ENCODE data around the gene SMARCA4. TPM values are rescaled to one million over a fixed set of nuclear protein-coding genes. Genes with fewer than 3 reads are reported as not detected.
A peak's percentile ranks its signal among the peaks of the same experiment; 100 is the strongest.

The SMARCA4 gene
- total RNA-seq, 1 experiment from 2014 or later = 36.2 TPM

GRCh38 chr19:11034449-11035213, 73.8 kb downstream of the SMARCA4 start:
- H3K27me3 ChIP-seq (ENCODE audit: control insufficient read depth, insufficient read depth, low read length) = no peaks in the 10 kb centered on the region
- CTCF ChIA-PET = no interaction called here
- intact Hi-C loops (cut with micrococcal nuclease; ENCODE audit: unreplicated experiment) = loop anchor here (10.0 kb wide), 1 partner anchor 90 kb away; no protein-coding TSS in a partner anchor
- no peak overlapping the region for H3K4me3 ChIP-seq (ENCODE audit: low read depth in 2 of 2, low read length in 2 of 2)
- no peak for TF ChIP-seq TCF7L2 (IDR thresholded peaks at IDR 0.05; ENCODE audit: low read depth, low read length)
- TF ChIP-seq, protein P1, sequence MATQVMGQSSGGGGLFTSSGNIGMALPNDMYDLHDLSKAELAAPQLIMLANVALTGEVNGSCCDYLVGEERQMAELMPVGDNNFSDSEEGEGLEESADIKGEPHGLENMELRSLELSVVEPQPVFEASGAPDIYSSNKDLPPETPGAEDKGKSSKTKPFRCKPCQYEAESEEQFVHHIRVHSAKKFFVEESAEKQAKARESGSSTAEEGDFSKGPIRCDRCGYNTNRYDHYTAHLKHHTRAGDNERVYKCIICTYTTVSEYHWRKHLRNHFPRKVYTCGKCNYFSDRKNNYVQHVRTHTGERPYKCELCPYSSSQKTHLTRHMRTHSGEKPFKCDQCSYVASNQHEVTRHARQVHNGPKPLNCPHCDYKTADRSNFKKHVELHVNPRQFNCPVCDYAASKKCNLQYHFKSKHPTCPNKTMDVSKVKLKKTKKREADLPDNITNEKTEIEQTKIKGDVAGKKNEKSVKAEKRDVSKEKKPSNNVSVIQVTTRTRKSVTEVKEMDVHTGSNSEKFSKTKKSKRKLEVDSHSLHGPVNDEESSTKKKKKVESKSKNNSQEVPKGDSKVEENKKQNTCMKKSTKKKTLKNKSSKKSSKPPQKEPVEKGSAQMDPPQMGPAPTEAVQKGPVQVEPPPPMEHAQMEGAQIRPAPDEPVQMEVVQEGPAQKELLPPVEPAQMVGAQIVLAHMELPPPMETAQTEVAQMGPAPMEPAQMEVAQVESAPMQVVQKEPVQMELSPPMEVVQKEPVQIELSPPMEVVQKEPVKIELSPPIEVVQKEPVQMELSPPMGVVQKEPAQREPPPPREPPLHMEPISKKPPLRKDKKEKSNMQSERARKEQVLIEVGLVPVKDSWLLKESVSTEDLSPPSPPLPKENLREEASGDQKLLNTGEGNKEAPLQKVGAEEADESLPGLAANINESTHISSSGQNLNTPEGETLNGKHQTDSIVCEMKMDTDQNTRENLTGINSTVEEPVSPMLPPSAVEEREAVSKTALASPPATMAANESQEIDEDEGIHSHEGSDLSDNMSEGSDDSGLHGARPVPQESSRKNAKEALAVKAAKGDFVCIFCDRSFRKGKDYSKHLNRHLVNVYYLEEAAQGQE (IDR thresholded peaks at IDR 0.05; ENCODE audit: insufficient read depth in 1 of 2, low read depth in 2 of 2, low read length in 1 of 2) = no peak
- TF ChIP-seq CTCF (IDR thresholded peaks at IDR 0.05) = no peak
- TF ChIP-seq SIN3A (IDR thresholded peaks at IDR 0.05; ENCODE audit: borderline replicate concordance, insufficient read depth, low read depth, low read length) = no peak
- no peak for TF ChIP-seq POLR2AphosphoS5 (IDR thresholded peaks at IDR 0.05; ENCODE audit: low read depth, low read length)
- DNase-seq (ENCODE audit: low read depth, low spot score) (no peak), ATAC-seq (0 out of 2 replicates have a peak, but pooled peaks have one; percentile 1)
- no TSS peak for BruUV-seq (replicated peaks)
- no peaks in the 10 kb centered on the region for H3K9me3 ChIP-seq (ENCODE audit: control insufficient read depth, insufficient read depth, low read depth, low read length)
- H3K36me3 ChIP-seq (ENCODE audit: control insufficient read depth, insufficient read depth, low read length) = peaks cover 24% of the 10 kb centered on the region
- no peaks in the 10 kb centered on the region for H3K4me1 ChIP-seq (ENCODE audit: control insufficient read depth, insufficient read depth, low read length)
- POLR2A ChIA-PET = no interaction called here
- H3K27ac ChIP-seq (ENCODE audit: low read length) = no peak overlapping the region
- in situ Hi-C loops (cut with HindIII; ENCODE audit: low pct_unique_long_range_greater_than_20kb, low sequenced_read_pairs) = no loop called here

DNA sequence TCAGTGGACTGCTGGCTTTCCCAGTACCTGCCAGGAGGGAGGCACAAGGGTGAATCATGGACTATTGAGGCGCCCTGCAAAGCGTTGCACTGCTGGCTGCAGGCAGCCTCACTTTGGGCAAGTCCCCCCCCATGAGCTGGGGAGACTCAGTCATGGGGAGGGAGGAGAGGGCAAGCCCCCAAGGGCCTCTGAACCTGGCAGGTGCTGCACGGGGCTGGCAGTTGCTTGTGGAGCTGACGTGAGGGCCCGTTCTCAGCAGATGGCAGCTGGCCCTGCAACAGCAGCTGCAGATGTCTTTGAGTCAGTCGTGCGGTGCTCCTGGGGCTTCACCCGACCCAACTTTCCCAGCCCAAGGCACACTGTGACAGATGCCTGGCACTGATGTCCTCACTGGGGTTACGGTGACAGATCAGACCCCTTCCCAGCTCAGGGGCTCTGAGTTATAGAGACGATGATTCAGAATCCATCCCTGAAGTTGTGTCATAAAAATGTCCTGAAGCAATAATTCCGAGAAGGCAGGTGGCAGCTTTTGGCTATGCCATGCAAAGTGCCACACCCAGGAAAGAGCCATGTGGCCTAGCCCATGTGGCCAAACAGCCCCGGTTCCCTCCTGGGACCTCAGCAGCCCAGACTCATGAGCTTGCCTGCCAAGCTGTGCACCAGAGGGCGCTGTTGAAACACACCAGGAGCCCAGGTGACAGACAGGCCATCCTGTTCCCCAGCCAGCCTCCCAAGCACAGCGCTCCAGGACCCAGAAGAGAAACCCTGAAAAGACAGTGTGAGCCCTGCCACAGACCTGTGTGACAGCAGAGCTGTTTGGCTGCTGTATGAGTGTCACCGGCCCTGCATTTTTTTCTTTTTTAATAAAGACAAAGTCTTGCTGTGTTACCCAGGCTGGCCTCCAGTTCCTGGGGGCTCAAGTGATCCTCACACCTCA, 74.9 kb downstream of the SMARCA4 start:
- peak; percentile 57 for DNase-seq (ENCODE audit: low read depth, low spot score)
- Histone ChIP-seq H3K4me3 (ENCODE audit: low read depth in 2 of 2, low read length in 2 of 2) (no peak overlapping the region), H3K4me1 (ENCODE audit: control insufficient read depth, insufficient read depth, low read length) (no peaks in the 10 kb centered on the region), H3K9me3 (ENCODE audit: control insufficient read depth, insufficient read depth, low read depth, low read length) (no peaks in the 10 kb centered on the region), H3K27ac (ENCODE audit: low read length) (no peak overlapping the region), H3K27me3 (ENCODE audit: control insufficient read depth, insufficient read depth, low read length) (no peaks in the 10 kb centered on the region), H3K36me3 (ENCODE audit: control insufficient read depth, insufficient read depth, low read length) (peaks cover 24% of the 10 kb centered on the region)
- ATAC-seq = peak; percentile 97
- intact Hi-C loops (cut with micrococcal nuclease; ENCODE audit: unreplicated experiment) = loop anchor here (10.0 kb wide), 1 partner anchor 89 kb away; no protein-coding TSS in a partner anchor
- TF ChIP-seq TCF7L2 (IDR thresholded peaks at IDR 0.05; ENCODE audit: low read depth, low read length) = no peak
- TF ChIP-seq, protein P1 (IDR thresholded peaks at IDR 0.05; ENCODE audit: insufficient read depth in 1 of 2, low read depth in 2 of 2, low read length in 1 of 2) = no peak
- no peak for TF ChIP-seq SIN3A (IDR thresholded peaks at IDR 0.05; ENCODE audit: borderline replicate concordance, insufficient read depth, low read depth, low read length)
- TF ChIP-seq CTCF (IDR thresholded peaks at IDR 0.05) = peak; percentile 97
- TF ChIP-seq POLR2AphosphoS5 (IDR thresholded peaks at IDR 0.05; ENCODE audit: low read depth, low read length) = no peak
- CTCF ChIA-PET = interaction anchor here (0.6 to 1.1 kb wide), 4 partner anchors 50 to 94 kb away, joined by 4 to 7 read pairs (median 6); no protein-coding TSS in a partner anchor
- POLR2A ChIA-PET = interaction anchor here (0.6 to 1.3 kb wide), 2 partner anchors 54 to 57 kb away, joined by 4 to 5 read pairs; partner anchors contain the start of gene LDLR
- BruUV-seq (replicated peaks) = no TSS peak
- in situ Hi-C loops (cut with HindIII; ENCODE audit: low pct_unique_long_range_greater_than_20kb, low sequenced_read_pairs) = no loop called here

Data from Panc1 (cell line).